Stimulated activated memory B cell treated with anti-CD40 and anti-IgM and Interleukin-4, amounts not matched to agents 10 μg/mL and 1 μg/mL and 100 μg/mL, for 72 hours (primary cell): Measurements from ENCODE around the gene ZNF683.

Experiments
- ATAC-seq: fragments of 150-1000 bp; cut with Tn5 transposase; 2 replicates; pipeline ENCODE4 v1.10.0; 2021
- H3K27ac Mint-ChIP-seq: one replicate; pipeline ENCODE4 v1.8.0; 2022; ENCODE audit warnings: mild to moderate bottlenecking, mixed read lengths
- H3K27me3 Mint-ChIP-seq: one replicate; pipeline ENCODE4 v1.8.0; 2022; ENCODE audit warnings: mixed read lengths
- H3K36me3 Mint-ChIP-seq: one replicate; pipeline ENCODE4 v1.8.0; 2022; ENCODE audit warnings: mixed read lengths
- H3K4me1 Mint-ChIP-seq: one replicate; pipeline ENCODE4 v1.8.0; 2022; ENCODE audit warnings: mixed read lengths
- H3K4me3 Mint-ChIP-seq: one replicate; pipeline ENCODE4 v1.8.0; 2022; ENCODE audit warnings: mild to moderate bottlenecking, moderate library complexity, mixed read lengths
- H3K9me3 Mint-ChIP-seq: one replicate; pipeline ENCODE4 v1.8.0; 2022; ENCODE audit warnings: mixed read lengths

ZNF683 gene

DNA sequence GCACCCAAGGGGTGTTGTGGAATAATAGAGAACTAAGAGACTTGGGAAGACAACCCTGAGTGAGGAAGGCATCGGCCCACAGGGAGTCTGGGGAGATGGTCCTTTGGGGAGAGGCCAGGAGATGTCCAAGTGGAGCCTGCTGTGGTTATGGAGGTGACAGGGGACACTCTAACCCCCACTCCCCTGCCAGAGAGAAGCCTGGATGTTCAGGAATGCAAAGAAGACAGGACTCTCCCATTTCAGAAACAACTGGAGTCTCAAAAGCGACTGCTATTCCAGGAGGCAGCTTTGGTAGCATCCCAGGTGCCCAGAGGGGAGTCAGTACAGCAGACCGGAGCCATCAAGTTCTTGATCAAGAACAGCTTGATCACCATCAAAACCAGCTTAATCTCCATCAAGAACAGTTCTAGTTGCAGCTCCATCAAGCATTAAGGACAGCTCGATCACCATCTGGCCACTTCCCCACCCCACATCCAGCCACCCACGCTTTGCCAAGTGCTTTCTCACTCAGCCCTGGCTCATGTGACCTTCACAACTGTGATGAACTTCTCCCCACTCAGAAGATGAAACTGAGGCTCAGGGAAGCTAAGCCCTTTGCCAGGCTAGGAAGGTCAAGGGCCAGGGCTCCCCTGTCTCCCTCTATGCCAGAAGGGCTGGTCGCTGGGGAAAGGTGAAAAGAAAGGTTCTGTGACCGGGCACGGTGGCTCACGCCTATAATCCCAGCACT, 54.0 kb downstream of the ZNF683 start:
- peaks cover 78% of the 10 kb centered on the region for H3K4me1 Mint-ChIP-seq
- ATAC-seq, result peak; percentile 46
- H3K27ac Mint-ChIP-seq, result peak overlapping the region; percentile 97
- H3K9me3 Mint-ChIP-seq, result peaks cover under 1% of the 10 kb centered on the region
- H3K27me3 Mint-ChIP-seq, result no peaks in the 10 kb centered on the region
- peak overlapping the region; percentile 98 for H3K4me3 Mint-ChIP-seq
- peaks cover 57% of the 10 kb centered on the region for H3K36me3 Mint-ChIP-seq

GRCh38 chr1:26317612-26318337, 54.8 kb downstream of the ZNF683 start, which contains the start of gene CD52:
Gene CD52, plus strand, starts transcription at chr1:26317958. Its CDS starts 60 bp downstream, at chr1:26318018.
- Mint-ChIP-seq H3K27ac (peak within 1 kb of the TSS; percentile 97), H3K9me3 (peaks cover 3% of the 10 kb centered on the region), H3K27me3 (no peaks in the 10 kb centered on the region), H3K4me1 (peaks cover 77% of the 10 kb centered on the region), H3K4me3 (peak within 1 kb of the TSS; percentile 98), H3K36me3 (peaks cover 50% of the 10 kb centered on the region)
- peak; percentile 79 for ATAC-seq

- Mint-ChIP-seq H3K27me3 (no peaks in the 10 kb centered on the region), H3K9me3 (peaks cover 3% of the 10 kb centered on the region), H3K36me3 (peaks cover 43% of the 10 kb centered on the region), H3K4me3 (peak overlapping the region; percentile 98), H3K4me1 (peaks cover 76% of the 10 kb centered on the region), H3K27ac (peak overlapping the region; percentile 97)
- no peak for ATAC-seq
Observed at GRCh38 chr1:26317146-26317545, 55.4 kb downstream of the ZNF683 start.

DNA sequence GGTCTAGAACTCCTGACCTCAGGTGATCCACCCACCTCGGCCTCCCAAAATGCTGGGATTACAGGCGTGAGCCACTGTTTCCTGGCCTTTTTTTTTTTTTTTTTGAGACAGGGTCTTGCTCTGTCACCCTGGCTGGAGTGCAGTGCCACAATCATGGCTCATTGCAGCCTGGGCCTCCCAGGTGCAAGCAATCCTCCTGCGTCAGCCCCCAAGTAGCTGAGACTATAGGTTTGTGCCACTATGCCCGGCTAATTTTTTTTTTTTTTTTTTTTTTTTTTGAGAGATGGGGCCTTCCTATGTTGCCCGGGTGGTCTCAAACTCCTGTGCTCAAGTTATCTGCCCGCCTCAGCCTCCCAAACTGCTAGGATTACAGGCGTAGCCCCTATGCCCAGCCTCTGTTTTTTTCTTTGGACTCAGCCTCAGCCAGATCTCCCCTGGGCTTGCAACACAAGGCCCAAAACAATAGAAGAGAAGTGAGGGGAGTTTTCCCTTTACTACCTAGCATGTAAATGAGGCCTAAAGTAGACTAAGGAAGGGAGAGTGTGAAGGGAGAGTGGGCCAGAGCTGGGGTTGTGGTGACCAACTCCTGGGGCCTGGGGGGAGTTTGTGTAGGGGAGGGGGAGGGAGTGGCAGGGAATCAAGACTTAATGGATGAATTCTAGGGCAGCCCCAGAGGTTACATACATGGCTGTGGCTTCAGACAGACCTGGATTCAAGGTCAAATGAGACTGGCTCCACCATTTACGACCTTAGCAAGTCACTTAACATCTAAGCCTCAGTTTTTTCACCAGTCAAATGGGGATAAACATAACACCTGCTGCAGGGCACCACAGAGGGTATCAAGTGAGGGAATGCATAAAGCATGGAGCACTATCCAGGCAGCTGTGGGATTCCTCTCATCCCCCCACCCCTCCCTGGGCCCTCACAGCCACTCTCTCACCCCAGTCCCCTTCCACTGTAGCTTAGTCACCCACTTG, 56.4 kb downstream of the ZNF683 start:
- Mint-ChIP-seq H3K27ac (peak overlapping the region; percentile 97), H3K36me3 (peaks cover 35% of the 10 kb centered on the region), H3K4me1 (peaks cover 76% of the 10 kb centered on the region), H3K4me3 (peak overlapping the region; percentile 98), H3K27me3 (no peaks in the 10 kb centered on the region), H3K9me3 (peaks cover 3% of the 10 kb centered on the region)
- no peak for ATAC-seq

GRCh38 chr1:26314501-26314900, 58.0 kb downstream of the ZNF683 start:
- Mint-ChIP-seq H3K27ac (peak overlapping the region; percentile 97), H3K9me3 (peaks cover 3% of the 10 kb centered on the region), H3K36me3 (peaks cover 20% of the 10 kb centered on the region), H3K4me3 (peak overlapping the region; percentile 8), H3K4me1 (peaks cover 61% of the 10 kb centered on the region), H3K27me3 (no peaks in the 10 kb centered on the region)
- no peak for ATAC-seq
